GM19452 (cell line): ENCODE results near the gene CSF1R.

Experiments used
- ATAC-seq: cut with Tn5 transposase; IDR thresholded peaks from one replicate; pipeline ENCODE4 v1.9.1; 2021; ENCODE audit not compliant: unreplicated experiment

CSF1R gene

DNA sequence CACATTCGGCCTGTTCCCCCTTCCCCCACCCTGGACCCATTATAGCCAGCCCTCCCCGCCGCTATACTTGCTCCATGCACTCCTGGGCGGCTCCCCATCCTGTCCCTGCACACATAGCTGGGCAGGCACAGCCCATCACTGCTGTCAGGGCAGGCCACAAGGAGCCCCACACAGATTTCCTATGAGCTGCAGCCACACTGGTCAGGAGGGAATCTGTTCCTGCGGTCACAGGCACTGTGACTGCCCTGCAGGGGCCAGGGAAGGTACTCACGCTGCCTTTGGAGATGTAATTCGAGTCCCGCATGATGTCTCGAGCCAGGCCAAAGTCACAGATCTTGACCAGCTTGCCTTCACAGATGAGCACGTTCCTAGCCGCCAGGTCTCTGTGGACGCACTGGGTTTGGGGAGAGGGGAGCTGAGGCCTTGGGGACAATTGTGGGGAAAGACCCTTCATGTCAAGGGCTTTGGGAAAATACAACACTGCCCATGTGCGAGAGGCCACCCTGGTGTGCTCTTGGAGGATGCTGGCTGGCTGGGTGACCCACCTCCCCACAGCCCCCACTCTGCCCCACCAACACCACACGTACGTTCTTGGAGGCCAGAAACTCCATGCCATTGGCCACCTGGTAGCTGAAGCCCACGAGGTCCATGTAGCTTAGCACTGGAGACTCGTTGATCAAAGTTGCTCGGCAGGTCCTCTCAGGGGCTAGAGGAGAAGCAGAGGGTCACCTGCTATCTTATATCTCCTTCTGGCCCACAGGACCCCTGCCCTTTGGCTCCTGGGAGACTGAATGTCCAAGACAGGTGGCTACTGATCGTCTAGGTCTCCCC is 34.5 kb upstream of the CSF1R start:
- no peak for ATAC-seq

DNA sequence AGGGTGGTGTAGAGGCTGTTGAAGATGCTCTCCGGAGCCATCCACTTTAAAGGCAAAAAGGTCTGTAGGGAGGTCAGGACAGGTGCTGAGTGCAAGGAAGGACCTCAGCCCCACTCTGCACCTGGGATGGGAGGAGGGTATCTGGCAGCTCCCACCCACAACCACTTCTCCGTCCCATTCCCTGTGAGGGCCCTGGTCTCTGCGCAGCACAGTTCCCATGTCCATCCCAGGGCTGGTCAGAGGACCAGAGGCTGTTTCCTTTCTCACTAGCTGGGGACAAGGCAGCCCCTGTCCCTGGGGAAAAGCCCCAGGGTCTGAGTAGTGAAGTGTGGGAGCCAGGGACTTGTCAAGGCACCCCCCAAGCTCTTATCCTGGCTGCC is 33.7 kb upstream of the CSF1R start:
- ATAC-seq, result no peak

DNA sequence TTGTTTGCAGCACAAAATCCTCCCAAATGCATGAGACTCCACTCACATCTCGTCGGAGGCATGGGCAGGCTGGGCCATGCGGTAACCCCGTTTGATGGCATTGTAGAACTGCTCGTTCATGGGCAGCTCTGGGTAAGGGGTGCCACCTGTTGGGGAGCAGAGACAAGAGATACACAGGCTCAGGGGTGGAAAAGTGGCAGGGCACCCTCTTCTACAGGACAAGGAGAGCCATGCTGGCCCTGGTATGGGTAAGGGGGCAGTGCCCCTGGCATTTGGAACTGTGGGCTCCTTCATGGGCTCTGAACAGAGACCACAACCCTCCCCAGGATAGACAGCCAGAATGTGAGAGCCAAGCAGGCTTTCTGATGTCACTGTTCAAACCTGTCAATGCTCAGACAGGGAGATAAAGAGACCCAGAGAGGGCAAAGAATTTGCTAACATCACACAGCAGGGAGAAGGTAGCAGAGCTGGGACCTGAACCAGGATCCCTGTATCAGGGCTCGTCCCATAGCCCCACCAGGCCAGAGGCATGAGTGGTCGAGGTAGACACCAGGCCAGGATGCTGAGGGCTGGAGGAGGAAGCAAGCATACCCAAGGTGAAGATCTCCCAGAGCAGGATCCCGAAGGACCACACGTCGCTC is 33.2 kb upstream of the CSF1R start:
- no peak for ATAC-seq

DNA sequence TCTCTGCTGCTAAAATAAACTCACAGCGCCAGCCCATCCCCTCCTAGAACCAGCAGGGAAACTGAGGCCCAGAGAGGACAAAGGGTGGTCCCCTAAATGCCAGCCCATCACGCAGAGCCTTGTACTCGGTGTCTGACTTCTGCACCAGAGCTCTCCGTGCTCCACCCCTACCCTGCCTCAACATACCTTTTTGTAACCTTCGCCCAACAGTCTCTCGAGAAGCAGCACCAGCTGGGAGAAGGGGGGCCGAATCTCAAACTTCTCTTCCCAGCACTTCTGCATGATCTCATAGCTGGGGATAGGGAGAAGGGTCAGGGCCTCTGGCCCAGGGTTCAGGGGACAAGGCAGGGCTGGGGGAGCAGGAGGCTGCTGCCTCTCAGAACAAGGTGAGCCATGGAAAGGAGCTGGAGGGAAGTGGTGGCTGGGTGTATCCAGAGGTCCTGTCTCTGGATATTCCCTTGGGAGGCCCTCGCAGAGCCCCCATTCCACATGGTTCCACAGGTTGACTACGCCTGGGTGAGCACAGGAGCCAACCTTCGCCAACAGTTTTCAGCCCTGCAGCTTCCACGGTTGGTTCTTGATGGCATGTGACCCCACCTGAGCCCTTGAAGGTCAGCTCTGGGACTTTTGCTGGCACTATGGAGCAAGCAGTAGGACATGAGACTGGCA is 32.3 kb upstream of the CSF1R start:
- no peak for ATAC-seq

DNA sequence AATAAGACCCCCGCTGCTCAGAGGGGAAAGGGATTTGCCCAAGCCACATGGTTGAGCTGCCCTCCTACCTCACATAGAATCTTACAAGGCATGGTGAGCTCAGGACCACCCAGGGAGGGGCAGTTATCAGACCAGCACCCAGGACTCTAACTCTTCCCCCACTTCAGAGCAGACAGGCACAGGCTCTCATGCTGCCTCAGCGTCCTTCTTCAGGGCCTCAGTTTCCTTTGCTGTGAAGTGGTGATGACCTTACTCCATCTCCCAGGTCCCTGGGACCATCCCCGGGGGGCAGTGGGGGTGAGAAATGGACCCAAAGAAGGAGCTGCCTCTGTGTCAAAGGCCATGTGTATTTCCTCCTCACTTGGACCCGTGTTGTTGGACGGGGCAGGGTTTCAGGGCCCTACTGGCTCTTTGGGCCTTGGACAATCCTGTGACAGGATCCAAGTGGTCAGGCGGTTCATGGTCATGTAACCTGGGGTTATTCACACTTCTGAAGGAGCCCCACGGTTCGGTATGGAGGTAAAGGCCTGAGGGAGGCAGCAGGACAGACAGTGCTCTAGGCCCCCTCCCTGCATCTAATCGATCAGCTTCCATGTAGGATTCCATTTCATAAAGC is 31.7 kb upstream of the CSF1R start:
- ATAC-seq, result no peak

DNA sequence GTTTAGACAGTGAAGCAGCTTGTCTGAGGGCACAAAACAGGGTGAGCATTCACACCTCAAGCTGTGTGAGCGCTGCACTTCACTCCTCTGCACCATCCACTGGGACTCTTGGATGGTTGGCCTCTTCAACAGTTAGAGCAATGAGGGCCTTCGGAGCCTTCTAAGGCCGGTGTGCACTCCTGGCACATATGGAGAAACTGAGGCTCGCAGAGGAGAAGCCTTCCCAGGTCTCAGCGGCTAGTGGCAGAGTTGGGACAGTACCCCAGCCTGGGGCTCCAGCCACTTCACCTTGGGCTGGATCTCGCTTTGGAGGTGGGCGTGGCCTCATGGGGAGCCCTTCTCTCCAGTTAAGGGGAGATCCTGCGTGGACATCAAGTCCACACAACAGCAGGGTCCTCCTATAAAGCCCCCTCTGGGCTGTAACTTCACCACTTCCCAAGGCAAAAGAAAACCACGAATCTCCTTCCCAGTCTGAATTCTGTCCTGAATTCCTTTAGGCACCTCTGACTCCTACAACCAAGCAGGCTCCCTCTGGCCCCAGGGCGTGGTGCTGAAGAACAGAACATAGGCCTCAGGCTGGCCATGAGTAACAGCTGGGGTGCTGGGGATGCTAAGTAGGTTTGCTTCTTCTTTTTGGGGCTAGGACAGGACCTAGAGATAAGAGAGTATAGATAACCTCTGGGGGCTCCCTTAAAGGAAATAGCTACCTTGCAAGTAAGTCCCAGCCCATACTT is 30.5 kb upstream of the CSF1R start:
- no peak for ATAC-seq

DNA sequence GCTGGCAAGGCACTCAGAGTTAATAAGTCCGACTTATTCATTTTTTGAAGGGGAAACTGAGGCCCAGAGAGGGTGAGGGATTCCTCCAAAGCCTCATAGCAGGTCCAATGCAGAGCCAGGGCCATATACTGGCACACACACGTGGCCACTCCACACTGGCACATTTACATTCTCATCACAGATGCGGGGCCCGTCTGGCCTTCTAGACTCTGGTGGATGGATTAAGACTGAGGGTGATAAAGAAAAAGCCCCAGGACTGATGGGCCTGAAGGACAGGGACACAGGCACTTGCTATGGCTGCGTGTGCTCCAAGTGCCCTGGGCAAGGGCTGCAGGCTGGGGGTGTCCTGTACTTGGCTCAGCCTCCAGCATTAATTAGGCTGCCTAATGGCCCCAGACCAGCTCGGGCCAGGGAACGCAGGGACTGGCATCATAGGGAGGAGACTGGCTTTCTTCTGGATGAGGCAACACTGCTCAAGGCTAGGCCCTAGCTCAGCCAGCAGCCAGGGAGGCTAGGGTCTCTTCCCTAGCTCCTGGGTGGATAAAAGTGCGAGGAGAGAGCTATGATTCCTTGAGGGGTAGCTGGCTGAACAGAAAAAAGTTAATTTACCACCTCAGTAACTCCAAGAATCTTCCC is 28.5 kb upstream of the CSF1R start:
- no peak for ATAC-seq

DNA sequence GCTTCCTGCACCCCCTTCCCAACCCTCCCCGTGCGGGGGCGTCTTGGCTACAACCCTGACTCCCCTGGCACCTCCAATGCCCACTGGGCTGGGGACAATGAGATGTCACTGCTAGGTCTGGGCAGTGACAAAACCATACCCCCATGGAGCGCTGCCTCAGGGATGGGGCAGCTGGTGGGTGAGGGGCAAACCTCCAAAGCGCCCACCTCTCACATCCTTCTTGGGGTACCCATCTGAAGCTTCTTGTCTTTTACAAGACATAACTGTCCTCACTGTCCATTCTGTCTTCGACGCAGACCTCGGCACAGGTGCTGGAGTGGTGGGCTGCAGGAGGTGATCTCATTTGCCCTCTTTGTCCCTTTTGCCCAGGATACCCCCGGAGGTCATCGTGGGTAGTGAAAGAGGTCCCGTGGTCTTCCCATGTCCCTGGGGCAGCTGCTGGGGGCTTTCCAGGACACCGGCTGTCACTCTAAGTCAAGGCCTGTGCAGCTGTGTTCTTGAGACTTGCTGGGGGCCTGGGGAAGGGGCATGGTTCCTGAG is 27.8 kb upstream of the CSF1R start:
- ATAC-seq, result no peak

DNA sequence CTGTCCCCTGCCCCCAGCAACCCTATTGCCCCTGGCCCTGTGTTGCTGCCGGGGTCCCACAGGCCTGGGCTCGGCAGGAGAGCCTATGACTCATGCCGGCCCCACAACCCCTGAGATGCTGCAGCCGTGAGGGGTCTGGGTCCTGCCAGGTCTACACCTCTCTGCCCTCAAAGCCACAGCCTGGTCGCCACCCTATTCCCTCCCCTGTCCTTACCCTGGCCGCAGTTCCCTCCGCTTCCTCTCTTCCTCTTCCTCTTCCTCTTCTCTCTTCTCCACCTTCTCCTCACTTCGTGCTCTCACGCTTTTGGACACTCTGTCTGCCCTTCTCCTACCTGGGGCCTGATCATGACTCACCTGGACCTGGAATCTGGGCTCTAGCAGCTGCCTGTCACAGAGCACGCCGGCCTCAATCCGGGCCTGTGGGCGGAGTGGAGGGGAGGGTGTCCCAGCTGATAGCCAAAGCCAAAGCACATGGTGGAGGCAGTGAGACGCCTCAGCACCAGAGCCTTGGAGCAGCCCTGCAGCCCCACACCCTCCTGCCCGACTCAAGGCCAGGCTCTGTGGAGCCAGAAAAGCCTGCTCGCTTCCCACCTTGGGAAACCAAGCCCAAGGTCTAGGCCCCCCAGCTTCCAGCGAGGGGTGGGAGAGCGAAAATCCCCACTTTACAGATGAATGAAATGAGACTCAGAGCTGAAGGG is 26.8 kb upstream of the CSF1R start:
- no peak for ATAC-seq

DNA sequence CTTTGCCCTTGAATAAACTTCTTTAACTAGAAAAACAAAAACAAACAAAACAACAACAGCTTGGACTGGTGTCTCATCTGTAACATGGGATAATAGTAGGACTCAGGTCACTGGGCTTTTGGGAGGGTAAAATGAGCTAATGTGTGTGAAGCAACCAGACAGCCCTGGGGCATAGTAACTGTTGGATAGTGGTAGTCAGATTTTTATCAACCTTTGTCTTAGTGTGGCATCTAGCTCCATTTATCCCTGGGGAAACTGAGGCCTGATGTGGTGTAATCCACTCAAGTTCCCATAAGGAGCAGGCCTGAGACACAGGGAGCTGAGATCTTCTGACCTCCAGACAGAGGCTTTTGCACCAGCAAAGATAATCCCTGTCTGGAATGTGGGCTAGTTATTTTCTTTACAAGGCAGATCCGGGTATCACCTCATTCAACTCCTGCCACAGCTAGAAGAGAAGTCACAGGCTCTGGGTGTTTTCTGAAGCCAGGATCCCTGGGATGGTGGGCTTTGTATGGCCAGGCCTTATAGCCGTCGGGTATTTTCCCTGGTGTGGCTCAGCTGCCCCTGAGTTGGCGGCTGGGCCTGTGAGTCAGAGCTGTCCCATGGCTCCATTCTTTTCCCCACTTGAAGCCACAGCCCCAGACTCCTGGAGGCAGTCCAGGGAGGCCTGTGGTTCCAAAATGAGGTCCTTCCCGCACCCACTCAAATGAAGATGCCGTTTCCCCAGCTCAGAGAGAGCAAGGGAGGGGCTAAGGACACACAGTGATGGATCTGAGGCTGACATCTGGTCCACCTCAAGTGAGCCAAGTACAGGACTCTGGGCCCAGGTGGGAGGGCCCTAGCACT is 26.1 kb upstream of the CSF1R start:
- no peak for ATAC-seq

DNA sequence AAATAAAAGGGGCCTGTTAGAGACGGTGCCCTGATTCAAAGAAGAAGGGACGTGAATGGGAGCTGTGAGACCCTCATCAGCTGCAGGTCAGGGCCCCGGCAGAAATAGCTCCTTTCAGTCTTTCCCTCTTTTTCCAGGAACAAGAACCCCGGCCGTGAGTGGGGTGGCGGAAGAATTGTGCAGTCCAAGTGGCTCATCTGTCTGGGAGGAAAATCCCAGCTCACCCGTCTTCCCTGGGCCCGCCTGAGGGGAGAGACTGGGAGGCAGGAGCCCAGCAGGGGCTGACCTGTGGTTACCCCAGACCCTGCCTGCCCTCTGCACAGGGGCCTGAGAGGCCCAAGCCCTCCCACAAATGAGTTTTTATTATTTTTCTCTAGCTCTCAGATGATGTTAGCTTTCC is 24.8 kb upstream of the CSF1R start:
- no peak for ATAC-seq

DNA sequence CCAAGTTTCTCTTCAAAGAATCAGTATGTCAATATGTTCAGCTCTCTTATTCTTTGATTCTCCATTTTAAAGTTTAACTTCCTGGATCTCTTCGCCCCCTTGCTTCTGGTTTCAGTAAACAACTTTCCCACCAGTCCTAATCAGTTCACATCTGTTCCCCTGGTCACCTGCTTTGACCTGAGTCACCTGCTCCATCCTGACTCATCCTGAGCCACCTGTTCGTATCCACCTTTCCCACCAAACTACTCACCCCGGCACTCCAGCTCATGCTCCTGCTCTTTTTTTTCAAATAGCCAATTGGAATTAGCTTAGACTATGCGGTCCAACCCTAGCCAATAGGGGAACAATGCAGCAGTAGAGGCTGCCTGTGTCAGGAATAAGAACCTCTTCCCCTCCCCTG is 23.6 kb upstream of the CSF1R start:
- no peak for ATAC-seq

DNA sequence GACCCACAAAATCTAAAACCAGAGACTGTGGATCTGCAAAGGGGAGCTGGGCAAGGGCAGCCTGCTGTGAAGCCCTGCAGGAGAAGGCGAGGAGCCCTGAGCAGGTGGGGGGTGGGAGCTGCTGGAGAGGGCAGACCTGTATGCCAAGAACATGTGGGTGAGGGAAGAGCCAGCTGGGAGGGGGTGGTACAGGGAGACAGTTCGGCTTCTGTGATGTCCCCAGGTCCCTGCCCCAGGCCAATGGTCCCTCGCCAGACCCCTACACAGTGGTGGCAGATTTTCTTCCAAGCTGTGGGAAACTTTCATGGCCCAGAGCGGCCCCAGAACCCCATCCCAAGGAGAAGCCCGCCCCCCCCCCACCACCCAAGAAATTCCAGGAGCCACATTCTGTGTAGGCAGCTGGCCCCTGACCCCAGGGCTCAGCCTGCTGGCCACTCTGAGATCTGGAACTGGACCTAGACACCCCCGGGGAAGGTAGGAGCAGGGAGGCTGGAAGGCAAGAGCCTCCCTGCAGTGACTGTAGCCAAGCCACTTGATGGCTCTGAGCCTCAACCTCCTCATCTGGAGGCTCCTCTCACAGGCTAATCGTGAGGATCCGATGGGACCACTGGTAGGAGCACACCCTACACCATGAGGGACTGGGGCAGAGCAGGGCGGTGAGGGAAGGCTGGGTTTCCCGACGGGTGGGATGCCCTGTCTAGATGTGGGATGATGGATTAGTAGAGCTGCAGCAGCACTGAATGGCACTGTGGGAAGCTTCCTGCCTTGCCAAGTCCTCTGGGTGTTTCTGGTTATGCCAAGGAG is 22.6 kb upstream of the CSF1R start:
- no peak for ATAC-seq

DNA sequence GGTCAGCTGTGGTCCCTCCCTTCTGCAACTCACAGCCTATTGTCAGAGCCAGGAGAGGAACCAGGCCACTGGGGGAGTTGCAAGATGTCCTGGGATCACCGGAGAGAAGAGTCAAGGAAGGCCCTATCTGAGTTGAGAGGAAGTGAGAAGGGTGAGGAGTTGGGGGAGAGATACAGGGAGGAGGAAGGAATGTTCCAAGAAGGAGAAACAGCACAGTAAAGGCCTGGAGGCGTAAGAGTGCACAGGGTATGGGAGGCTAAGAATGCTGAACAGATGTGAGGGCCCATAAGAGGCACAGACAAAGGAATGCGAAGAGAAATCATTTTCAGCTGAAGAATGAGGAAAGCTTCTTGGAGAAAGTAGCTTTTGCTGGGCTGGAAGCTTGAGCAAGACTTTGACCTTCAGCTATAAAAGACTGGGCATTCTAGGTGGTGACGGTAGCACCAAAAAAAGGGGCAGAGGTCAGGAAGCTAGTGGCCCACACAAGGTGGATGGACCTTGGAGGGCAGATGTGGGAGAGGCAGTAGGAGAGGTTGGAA is 21.6 kb upstream of the CSF1R start:
- no peak for ATAC-seq

DNA sequence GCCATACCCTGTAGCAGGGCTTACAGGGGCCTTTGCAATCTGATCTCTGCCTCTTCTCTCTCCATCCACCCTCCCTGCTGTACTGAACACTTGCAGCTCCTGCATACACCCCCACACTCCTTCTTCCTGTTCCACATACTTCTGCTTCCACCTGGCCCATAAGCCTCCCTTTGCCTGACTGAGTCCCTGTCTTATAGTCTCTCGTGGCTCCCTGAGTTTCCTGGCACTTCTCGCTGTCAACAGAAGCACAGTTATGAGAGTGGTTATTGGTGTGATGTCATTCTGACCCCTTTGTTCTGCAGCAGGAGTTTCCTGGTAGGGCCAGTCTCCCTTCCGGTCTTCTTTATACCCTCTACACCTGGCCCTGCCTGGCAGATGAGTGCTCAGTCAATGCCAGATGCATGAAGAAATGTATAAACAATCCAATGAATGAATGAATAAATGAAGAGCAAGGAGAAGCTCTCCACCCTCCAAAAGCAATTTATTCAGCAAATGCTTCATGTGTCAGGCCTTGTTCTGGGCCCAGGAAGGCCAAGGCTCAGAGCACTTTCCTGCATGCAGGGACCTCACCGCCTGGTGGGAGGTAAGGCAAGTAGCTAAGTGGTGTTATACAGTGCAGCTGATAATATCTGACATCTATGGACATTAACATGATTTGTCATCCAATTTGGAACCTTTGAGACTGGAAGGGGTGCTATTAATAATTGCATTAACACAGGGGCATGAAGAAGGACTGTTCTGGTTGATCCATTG is 20.5 kb upstream of the CSF1R start:
- no peak for ATAC-seq

DNA sequence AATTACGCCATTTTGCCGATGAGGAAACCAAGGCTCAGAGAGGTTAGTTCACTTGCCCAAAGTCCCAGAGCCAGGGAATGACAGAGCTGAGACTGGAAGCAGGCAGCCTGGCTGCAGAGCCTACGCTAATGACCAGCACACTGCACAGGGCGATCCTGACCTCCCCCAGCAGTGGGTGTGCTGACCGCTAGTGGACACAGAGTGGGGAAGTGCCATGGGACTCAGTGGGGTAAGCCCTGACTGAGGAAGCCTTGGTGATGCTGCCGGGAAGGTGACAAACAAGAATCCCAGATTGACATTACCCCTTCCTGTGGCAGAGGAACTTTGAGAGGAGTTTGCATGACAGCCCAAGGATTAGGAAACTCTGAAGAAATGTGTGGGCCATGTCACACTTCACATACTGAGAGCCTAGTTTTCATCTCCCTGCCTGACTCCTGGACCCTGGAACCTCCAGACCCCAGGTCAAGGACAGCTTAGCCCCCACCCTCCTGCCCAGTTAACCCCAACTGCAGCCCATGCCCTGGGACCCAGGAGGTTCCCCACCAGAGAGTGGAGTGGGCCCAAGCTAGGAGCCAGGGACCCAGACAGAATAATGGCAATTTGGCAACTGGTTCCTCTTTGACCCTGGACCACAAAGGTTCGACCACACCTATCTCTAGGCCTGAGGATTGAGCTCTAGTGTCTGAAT is 19.7 kb upstream of the CSF1R start:
- no peak for ATAC-seq

DNA sequence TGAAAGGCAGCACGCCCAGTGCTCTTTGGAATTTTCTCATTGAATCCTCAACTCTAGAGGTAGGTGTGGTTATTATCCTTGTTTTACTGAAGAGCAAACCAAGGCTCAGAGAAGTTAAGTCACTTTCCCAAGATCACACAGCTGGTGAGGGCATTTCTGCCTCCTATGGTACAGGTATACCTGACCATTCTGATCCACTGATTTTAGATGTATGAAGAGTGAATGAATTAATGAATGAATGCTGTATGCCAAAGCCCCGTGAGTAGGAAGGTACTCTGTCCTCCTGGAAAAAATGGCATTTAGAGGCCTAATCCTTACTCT is 18.2 kb upstream of the CSF1R start:
- ATAC-seq, result no peak
